Osteoblast (primary cell): Measurements from ENCODE around the gene CFAP74. TPM values are rescaled to one million over a fixed set of nuclear protein-coding genes. Genes with fewer than 3 reads are reported as not detected.

Experiments used
- DNase-seq: peaks from one replicate; pipeline ENCODE4 v3.0.0; 2011; ENCODE audit warnings: low spot score, mixed read lengths; ENCODE audit not compliant: insufficient read length; ENCODE audit errors: missing footprints
- H2AFZ ChIP-seq: 2 replicates; pipeline ENCODE4 v1.6.0; 2011; ENCODE audit warnings: mild to moderate bottlenecking, low read length
- H3K27ac ChIP-seq: 2 replicates; pipeline ENCODE4 v1.5.1; 2011; ENCODE audit warnings: mild to moderate bottlenecking, low read depth, low read length, moderate library complexity
- H3K27me3 ChIP-seq: 2 replicates; pipeline ENCODE4 v1.6.0; 2012; ENCODE audit warnings: mild to moderate bottlenecking, control low read depth, inconsistent platforms, low read length, moderate library complexity; ENCODE audit not compliant: insufficient read depth
- H3K36me3 ChIP-seq: 2 replicates; pipeline ENCODE4 v1.5.1; 2011; ENCODE audit warnings: mild to moderate bottlenecking, low read length, control low read depth, moderate library complexity; ENCODE audit not compliant: insufficient read depth
- H3K4me1 ChIP-seq: 2 replicates; pipeline ENCODE4 v1.5.1; 2011; ENCODE audit warnings: mild to moderate bottlenecking, low read length, control low read depth, moderate library complexity; ENCODE audit not compliant: insufficient read depth
- H3K4me2 ChIP-seq: 2 replicates; pipeline ENCODE4 v1.6.0; 2011; ENCODE audit warnings: mild to moderate bottlenecking, low read length; ENCODE audit not compliant: insufficient read depth
- H3K4me3 ChIP-seq: fragments of 200-600 bp; sonication (generic); 3 replicates; pipeline ENCODE4 v1.5.1; 2012; ENCODE audit warnings: mild to moderate bottlenecking, low read length, inconsistent platforms; ENCODE audit not compliant: insufficient read depth
- H3K79me2 ChIP-seq: 2 replicates; pipeline ENCODE4 v1.6.0; 2012; ENCODE audit warnings: mild to moderate bottlenecking, low read length, control low read depth, inconsistent platforms; ENCODE audit not compliant: insufficient read depth
- H3K9me3 ChIP-seq: 2 replicates; pipeline ENCODE4 v1.5.1; 2011; ENCODE audit warnings: low read depth, low read length, control low read depth
- H4K20me1 ChIP-seq: 2 replicates; pipeline ENCODE4 v1.6.0; 2012; ENCODE audit warnings: mild to moderate bottlenecking, low read length, control low read depth; ENCODE audit not compliant: insufficient read depth
- total RNA-seq: library from RNA; depleted of rRNA; stranded (reverse); fragments of >200 nt; gene quantifications from 2 replicates; pipeline ENCODE4 v1.2.3, GENCODE V29; 2012
- TF ChIP-seq, protein P1 (sequence below): IDR thresholded peaks from 2 replicates; pipeline ENCODE4 v1.5.1; 2011; ENCODE audit warnings: mild to moderate bottlenecking, low read depth, low read length, moderate library complexity; ENCODE audit errors: extremely low read depth

The CFAP74 gene
- total RNA-seq, 1 donor: not detected

DNA sequence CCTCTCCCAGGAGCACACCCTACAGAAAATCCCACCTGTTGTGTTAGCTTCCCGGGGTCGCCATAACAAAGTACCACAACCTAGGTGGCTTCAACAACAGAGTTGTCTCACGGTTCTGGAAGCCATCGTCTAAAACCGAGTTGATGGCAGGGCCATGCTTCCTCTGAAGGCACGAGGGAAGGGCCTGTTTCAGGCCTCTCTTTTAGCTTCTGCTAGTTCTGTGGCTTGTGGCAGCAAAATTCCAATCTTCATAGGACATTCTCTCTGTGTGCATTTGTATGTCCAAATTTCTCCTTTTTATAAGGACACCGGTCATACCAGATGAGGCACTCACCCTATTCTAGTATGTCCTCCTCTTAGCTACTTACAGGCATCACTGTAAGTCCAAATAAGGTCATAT, 3.2 kb downstream of the CFAP74 start:
- Histone ChIP-seq H4K20me1 (no peaks in the 10 kb centered on the region), H3K4me3 (no peak overlapping the region), H2AFZ (no peak overlapping the region), H3K9me3 (no peaks in the 10 kb centered on the region), H3K27ac (no peak overlapping the region), H3K79me2 (no peaks in the 10 kb centered on the region), H3K27me3 (peaks cover 29% of the 10 kb centered on the region), H3K36me3 (no peaks in the 10 kb centered on the region), H3K4me1 (no peaks in the 10 kb centered on the region), H3K4me2 (no peak overlapping the region)
- TF ChIP-seq, protein P1, sequence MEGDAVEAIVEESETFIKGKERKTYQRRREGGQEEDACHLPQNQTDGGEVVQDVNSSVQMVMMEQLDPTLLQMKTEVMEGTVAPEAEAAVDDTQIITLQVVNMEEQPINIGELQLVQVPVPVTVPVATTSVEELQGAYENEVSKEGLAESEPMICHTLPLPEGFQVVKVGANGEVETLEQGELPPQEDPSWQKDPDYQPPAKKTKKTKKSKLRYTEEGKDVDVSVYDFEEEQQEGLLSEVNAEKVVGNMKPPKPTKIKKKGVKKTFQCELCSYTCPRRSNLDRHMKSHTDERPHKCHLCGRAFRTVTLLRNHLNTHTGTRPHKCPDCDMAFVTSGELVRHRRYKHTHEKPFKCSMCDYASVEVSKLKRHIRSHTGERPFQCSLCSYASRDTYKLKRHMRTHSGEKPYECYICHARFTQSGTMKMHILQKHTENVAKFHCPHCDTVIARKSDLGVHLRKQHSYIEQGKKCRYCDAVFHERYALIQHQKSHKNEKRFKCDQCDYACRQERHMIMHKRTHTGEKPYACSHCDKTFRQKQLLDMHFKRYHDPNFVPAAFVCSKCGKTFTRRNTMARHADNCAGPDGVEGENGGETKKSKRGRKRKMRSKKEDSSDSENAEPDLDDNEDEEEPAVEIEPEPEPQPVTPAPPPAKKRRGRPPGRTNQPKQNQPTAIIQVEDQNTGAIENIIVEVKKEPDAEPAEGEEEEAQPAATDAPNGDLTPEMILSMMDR: no peak
- DNase-seq: peak; percentile 59

DNA sequence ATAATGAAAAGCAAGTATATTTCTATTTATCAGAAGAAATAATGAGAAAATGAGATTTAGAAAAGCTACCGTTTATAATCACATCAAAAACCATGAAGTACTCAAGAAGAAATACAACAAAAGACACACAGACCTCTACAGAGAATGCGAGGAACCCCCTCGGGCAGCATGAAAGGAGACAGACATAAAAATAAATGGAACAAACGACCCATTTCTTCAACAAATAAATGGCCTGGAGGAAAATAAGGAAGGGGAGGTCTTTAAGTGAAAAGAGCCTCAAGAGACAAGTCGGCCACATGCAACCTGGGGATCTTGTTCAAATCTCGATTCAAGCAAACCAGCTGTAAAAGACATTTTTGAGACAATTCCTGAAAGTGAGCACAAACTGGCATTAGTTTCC, 6.0 kb downstream of the CFAP74 start:
- TF ChIP-seq, protein P1: no peak
- Histone ChIP-seq H3K4me3 (no peak overlapping the region), H3K4me1 (no peaks in the 10 kb centered on the region), H3K79me2 (no peaks in the 10 kb centered on the region), H2AFZ (no peak overlapping the region), H3K9me3 (no peaks in the 10 kb centered on the region), H3K4me2 (no peak overlapping the region), H3K27me3 (peaks cover 7% of the 10 kb centered on the region), H3K36me3 (no peaks in the 10 kb centered on the region), H3K27ac (no peak overlapping the region), H4K20me1 (no peaks in the 10 kb centered on the region)
- DNase-seq: peak; percentile 47

DNA sequence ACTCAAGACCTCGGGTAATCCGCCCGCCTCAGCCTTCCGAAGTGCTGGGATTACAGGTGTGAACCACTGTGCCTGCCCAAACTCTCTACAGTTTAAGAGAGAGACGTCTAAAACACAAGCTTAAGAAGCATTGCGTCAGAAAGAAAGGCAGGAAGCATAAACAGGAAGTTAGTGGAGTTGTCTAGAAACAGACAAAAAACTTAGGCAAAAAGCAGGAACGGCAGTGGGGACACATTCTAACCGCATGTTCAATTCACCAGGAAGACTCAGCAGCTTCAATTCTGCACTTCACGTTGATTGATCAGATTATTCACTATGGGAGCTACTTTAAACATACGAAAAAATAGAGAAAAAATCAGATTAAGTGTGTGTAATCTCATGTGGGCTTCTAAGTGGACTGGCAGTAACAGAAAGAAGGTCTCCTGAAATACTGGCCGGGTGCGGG, 7.4 kb downstream of the CFAP74 start:
- H3K27me3 ChIP-seq: peaks cover 7% of the 10 kb centered on the region
- H3K9me3 ChIP-seq: no peaks in the 10 kb centered on the region
- H3K79me2 ChIP-seq: no peaks in the 10 kb centered on the region
- no peak overlapping the region for H2AFZ ChIP-seq
- H3K4me2 ChIP-seq: no peak overlapping the region
- TF ChIP-seq, protein P1: no peak
- no peak overlapping the region for H3K4me3 ChIP-seq
- no peaks in the 10 kb centered on the region for H3K36me3 ChIP-seq
- peak; percentile 55 for DNase-seq
- H4K20me1 ChIP-seq: no peaks in the 10 kb centered on the region
- H3K27ac ChIP-seq: no peak overlapping the region
- H3K4me1 ChIP-seq: no peaks in the 10 kb centered on the region

DNA sequence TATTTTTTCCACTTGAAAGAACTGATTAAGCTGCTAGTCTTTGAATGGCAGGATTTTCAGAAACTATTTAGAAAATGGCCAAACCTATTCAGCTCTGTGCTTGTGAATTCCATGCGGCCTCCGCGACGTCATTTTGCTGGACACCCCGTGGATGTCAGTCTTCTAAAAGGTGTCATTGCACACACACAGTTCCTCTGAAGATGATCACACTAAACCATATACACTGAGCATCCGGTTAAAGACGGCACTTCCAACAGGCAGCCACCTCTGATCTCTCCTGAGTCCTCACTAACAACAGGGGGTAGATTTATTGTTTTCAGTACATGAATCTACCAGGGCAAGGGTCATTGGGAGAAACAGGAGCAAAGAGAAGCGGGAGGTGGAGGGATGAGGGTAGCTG, 9.1 kb downstream of the CFAP74 start:
- Histone ChIP-seq H3K4me1 (no peaks in the 10 kb centered on the region), H3K36me3 (no peaks in the 10 kb centered on the region), H4K20me1 (no peaks in the 10 kb centered on the region), H3K79me2 (no peaks in the 10 kb centered on the region), H2AFZ (no peak overlapping the region), H3K27me3 (peaks cover 12% of the 10 kb centered on the region), H3K4me2 (no peak overlapping the region), H3K27ac (no peak overlapping the region), H3K9me3 (no peaks in the 10 kb centered on the region), H3K4me3 (no peak overlapping the region)
- peak; percentile 1 for DNase-seq
- TF ChIP-seq, protein P1: no peak
